Astrocyte of the hippocampus (primary cell): ENCODE results near the gene C12orf54.
"Not testable (repeated sequence)": the region's sequence is repeated elsewhere in the genome, so short reads cannot be mapped to it uniquely, and the experiment has no call there.

Experiments
- DNase-seq: peaks from one replicate; pipeline ENCODE4 v3.0.0; 2011; ENCODE audit warnings: low read depth, low spot score

C12orf54 gene

GRCh38 chr12:48508987-48509386, 26.7 kb downstream of the C12orf54 start:
- DNase-seq: no peak

GRCh38 chr12:48510111-48510510, 27.8 kb downstream of the C12orf54 start:
- DNase-seq: no peak

GRCh38 chr12:48512855-48513254, 30.6 kb downstream of the C12orf54 start:
- no peak for DNase-seq

GRCh38 chr12:48514728-48515127, 32.4 kb downstream of the C12orf54 start:
- no peak for DNase-seq

GRCh38 chr12:48520381-48520780, 38.1 kb downstream of the C12orf54 start:
- DNase-seq: not testable (repeated sequence)

- no peak for DNase-seq
These were observed 43.0 kb downstream of the C12orf54 start, which contains the start of gene OR8S1 for GRCh38 chr12:48525332-48525731. Gene OR8S1, plus strand, starts transcription at chr12:48525632. Its CDS starts 0 bp downstream, at chr12:48525632.

GRCh38 chr12:48527891-48528670, 45.8 kb downstream of the C12orf54 start:
- no peak for DNase-seq

GRCh38 chr12:48532601-48533000, 50.3 kb downstream of the C12orf54 start:
- DNase-seq: no peak

GRCh38 chr12:48536602-48537001, 54.3 kb downstream of the C12orf54 start:
- no peak for DNase-seq

GRCh38 chr12:48542300-48542928, 60.1 kb downstream of the C12orf54 start:
- peak; percentile 48 for DNase-seq

GRCh38 chr12:48545833-48546469, 63.7 kb downstream of the C12orf54 start:
- DNase-seq: no peak
